Keratinocyte (primary cell): ENCODE measurements around the gene ASS1. TPM values are rescaled to one million over a fixed set of nuclear protein-coding genes. Genes with fewer than 3 reads are reported as not detected.

Experiments used
- DNase-seq: peaks from one replicate; pipeline ENCODE4 v3.0.0-alpha.2; 2011; ENCODE audit warnings: low read depth, missing footprints, low spot score
- FAIRE-seq: peaks from 2 replicates; lab custom pipeline; 2011; peaks lifted over from hg19 to GRCh38; lab: Jason Lieb, UNC
- H2AFZ ChIP-seq: 2 replicates; pipeline ENCODE4 v1.6.0; 2012; ENCODE audit warnings: low read length, control low read depth, inconsistent platforms; ENCODE audit not compliant: control insufficient read depth
- H3K27ac ChIP-seq: 2 replicates; pipeline ENCODE4 v1.5.1; 2011; ENCODE audit warnings: low read length; ENCODE audit not compliant: control insufficient read depth, insufficient read depth
- H3K27me3 ChIP-seq: 3 replicates; pipeline ENCODE4 v1.6.0; 2011; ENCODE audit warnings: low read length; ENCODE audit not compliant: control insufficient read depth, insufficient read depth; ENCODE audit errors: extremely low read depth
- H3K36me3 ChIP-seq, 2 experiments: 2 replicates in 1 of 2; 3 replicates in 1 of 2; pipeline ENCODE4 v1.5.1; 2011; ENCODE audit warnings: low read length in 2 of 2, mild to moderate bottlenecking in 1 of 2; ENCODE audit not compliant: control insufficient read depth in 2 of 2, insufficient read depth in 2 of 2; ENCODE audit errors: extremely low read depth in 1 of 2
- H3K4me1 ChIP-seq: 3 replicates; pipeline ENCODE4 v1.5.1; 2011; ENCODE audit warnings: low read length; ENCODE audit not compliant: control insufficient read depth, insufficient read depth; ENCODE audit errors: extremely low read depth
- H3K4me2 ChIP-seq: 3 replicates; pipeline ENCODE4 v1.6.0; 2011; ENCODE audit warnings: low read depth, low read length; ENCODE audit not compliant: control insufficient read depth, insufficient read depth; ENCODE audit errors: extremely low read depth
- H3K4me3 ChIP-seq, 3 experiments: fragments of 200-600 bp in 1 of 3; sonication (generic) in 1 of 3; 2 replicates in 2 of 3; 3 replicates in 1 of 3; pipeline ENCODE4 v1.5.1; 2011 to 2016; ENCODE audit warnings: low read length in 3 of 3, mild to moderate bottlenecking in 3 of 3, control low read depth in 2 of 3, inconsistent platforms in 1 of 3, low read depth in 1 of 3, mixed read lengths in 1 of 3, mixed run types in 1 of 3, moderate library complexity in 1 of 3; ENCODE audit not compliant: control insufficient read depth in 2 of 3, insufficient read depth in 2 of 3; ENCODE audit errors: extremely low read depth in 1 of 3
- H3K79me2 ChIP-seq: 2 replicates; pipeline ENCODE4 v1.6.0; 2012; ENCODE audit warnings: low read length; ENCODE audit not compliant: control insufficient read depth, insufficient read depth
- H3K9ac ChIP-seq: 3 replicates; pipeline ENCODE4 v1.6.0; 2011; ENCODE audit warnings: low read length; ENCODE audit not compliant: control insufficient read depth, insufficient read depth; ENCODE audit errors: extremely low read depth
- H3K9me1 ChIP-seq: 3 replicates; pipeline ENCODE4 v1.6.0; 2011; ENCODE audit warnings: low read length; ENCODE audit not compliant: control insufficient read depth, insufficient read depth; ENCODE audit errors: extremely low read depth
- H3K9me3 ChIP-seq: 2 replicates; pipeline ENCODE4 v1.5.1; 2012; ENCODE audit warnings: low read depth, low read length; ENCODE audit not compliant: control insufficient read depth
- H4K20me1 ChIP-seq: 3 replicates; pipeline ENCODE4 v1.6.0; 2011; ENCODE audit warnings: low read length; ENCODE audit not compliant: control insufficient read depth, insufficient read depth; ENCODE audit errors: extremely low read depth
- CTCF ChIP-seq, 3 experiments: IDR thresholded peaks in 1 of 3; conservative IDR thresholded peaks in 1 of 3; optimal IDR thresholded peaks in 1 of 3; 2 replicates in 2 of 3; 3 replicates in 1 of 3; pipeline versions ENCODE3 to v1.5.1; 2011; ENCODE audit warnings: low read length in 3 of 3, mild to moderate bottlenecking in 3 of 3, moderate library complexity in 2 of 3, control low read depth in 1 of 3, inconsistent platforms in 1 of 3; ENCODE audit not compliant: insufficient read depth in 2 of 3; ENCODE audit errors: extremely low read depth in 1 of 3
- EZH2 ChIP-seq: IDR thresholded peaks from one replicate; pipeline ENCODE4 v1.6.1; 2012; ENCODE audit warnings: inconsistent platforms, mild to moderate bottlenecking, low read length, moderate library complexity
- dilution Hi-C: fragments of 300-500 bp; cut with MboI; formaldehyde crosslinking; loops from one replicate; pipeline ENCODE4 v1.7.0; 2020; ENCODE audit warnings: low sequenced_read_pairs; ENCODE audit not compliant: extremely low pct_ligation_motif_present
- polyA plus RNA-seq, 5 experiments: library from polyadenylated mRNA; depleted of rRNA in 3 of 5; stranded (reverse) in 3 of 5; stranded (forward) in 1 of 5; unstranded in 1 of 5; fragments of >200 nt; gene quantifications; 1 replicate in 1 of 5; 2 replicates in 3 of 5; 3 replicates in 1 of 5; pipeline versions ENCODE4 v1.2.1 to v1.2.3, GENCODE V29; 2011 to 2012; ENCODE audit warnings: missing spikeins in 2 of 5, low read depth in 1 of 5, low replicate concordance in 1 of 5

ASS1 gene
- polyA plus RNA-seq, 1 donor (not counting 4 experiments of a cell fraction or from before 2014, with no cell fraction given): 52.4 TPM

GRCh38 chr9:130527651-130528310 is 83.0 kb downstream of the ASS1 start:
- H3K36me3 ChIP-seq: no peaks in the 10 kb centered on the region
- no peak overlapping the region for H2AFZ ChIP-seq
- TF ChIP-seq EZH2 (no peak), CTCF (optimal IDR thresholded peaks at IDR 0.05 in 1 of 3, IDR thresholded peaks at IDR 0.05 in 1 of 3, conservative IDR thresholded peaks at IDR 0.05 in 1 of 3; ENCODE audit: extremely low read depth in 1 of 3, insufficient read depth in 2 of 3, low read length in 3 of 3) (no peak)
- no peak overlapping the region for H3K9ac ChIP-seq
- no peaks in the 10 kb centered on the region for H3K9me3 ChIP-seq
- no peak for FAIRE-seq
- no peak overlapping the region for H3K4me2 ChIP-seq
- no peaks in the 10 kb centered on the region for H4K20me1 ChIP-seq
- no peak overlapping the region for H3K4me3 ChIP-seq
- dilution Hi-C loops: no loop called here
- no peak for DNase-seq
- H3K79me2 ChIP-seq: no peaks in the 10 kb centered on the region
- peaks cover 5% of the 10 kb centered on the region for H3K4me1 ChIP-seq
- H3K9me1 ChIP-seq: no peaks in the 10 kb centered on the region
- peaks cover 2% of the 10 kb centered on the region for H3K27me3 ChIP-seq
- H3K27ac ChIP-seq: no peak overlapping the region

- DNase-seq (no peak), FAIRE-seq (no peak)
- Histone ChIP-seq H3K4me1 (peaks cover 6% of the 10 kb centered on the region), H3K4me2 (no peak overlapping the region), H3K36me3 (no peaks in the 10 kb centered on the region), H3K9me3 (no peaks in the 10 kb centered on the region), H3K4me3 (no peak overlapping the region), H3K27me3 (peaks cover 2% of the 10 kb centered on the region), H3K9me1 (no peaks in the 10 kb centered on the region), H3K27ac (no peak overlapping the region), H3K9ac (no peak overlapping the region), H4K20me1 (no peaks in the 10 kb centered on the region), H3K79me2 (no peaks in the 10 kb centered on the region), H2AFZ (no peak overlapping the region)
- dilution Hi-C loops: no loop called here
- no peak for TF ChIP-seq CTCF (optimal IDR thresholded peaks at IDR 0.05 in 1 of 3, IDR thresholded peaks at IDR 0.05 in 1 of 3, conservative IDR thresholded peaks at IDR 0.05 in 1 of 3; ENCODE audit: extremely low read depth in 1 of 3, insufficient read depth in 2 of 3, low read length in 3 of 3)
- TF ChIP-seq EZH2: no peak
Observed at GRCh38 chr9:130528674-130529073, 83.9 kb downstream of the ASS1 start.
